ENCODE measurements around the gene ADAP1.

The ADAP1 gene

DNA sequence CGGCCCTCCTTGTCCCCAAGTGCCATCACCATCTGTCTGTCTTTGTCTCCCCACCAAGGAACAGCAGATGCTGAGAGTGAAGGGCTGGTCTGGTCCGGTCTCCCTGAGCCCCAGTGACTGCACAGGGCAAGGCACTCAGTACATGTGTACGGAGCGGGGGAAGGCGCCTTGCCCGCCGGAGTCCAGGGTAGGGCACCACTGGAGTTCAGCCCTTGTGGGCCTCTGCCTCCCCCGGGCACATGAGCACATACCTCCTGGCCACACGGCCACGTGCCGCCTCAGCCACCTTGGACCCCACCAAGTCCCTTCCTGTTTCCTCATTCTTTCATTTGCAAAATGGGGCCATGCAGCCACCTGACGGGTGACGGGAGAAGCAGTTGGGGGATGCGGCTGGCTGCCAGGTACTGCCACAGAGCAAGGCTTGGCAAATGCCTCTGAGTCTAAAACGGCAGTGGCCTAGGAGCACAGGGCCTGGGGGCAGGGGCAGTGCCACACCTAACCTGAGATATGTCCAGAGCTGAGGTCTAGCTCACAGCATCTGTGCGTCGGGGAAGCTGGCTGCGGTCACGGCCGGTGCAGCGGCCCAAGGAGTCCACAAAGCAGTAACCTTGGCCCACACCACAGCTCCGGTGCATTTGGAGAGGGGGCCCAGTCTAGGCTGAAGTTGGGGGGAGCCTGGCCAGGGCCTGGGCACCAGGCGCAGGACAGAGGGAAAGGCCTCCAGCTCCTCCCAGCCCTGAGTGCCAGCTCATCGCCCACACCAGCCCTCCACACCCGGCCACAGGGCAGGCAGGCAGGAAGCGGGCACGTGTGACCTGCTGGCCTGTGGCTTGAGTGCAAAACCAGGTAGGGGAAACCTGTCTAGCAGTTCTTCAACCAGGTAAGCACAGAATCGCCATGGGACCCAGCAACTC, 5.2 kb downstream of the ADAP1 start:
- H3K9ac ChIP-seq (ENCODE audit: low read depth, low read length, poor library complexity, severe bottlenecking): no peak overlapping the region

DNA sequence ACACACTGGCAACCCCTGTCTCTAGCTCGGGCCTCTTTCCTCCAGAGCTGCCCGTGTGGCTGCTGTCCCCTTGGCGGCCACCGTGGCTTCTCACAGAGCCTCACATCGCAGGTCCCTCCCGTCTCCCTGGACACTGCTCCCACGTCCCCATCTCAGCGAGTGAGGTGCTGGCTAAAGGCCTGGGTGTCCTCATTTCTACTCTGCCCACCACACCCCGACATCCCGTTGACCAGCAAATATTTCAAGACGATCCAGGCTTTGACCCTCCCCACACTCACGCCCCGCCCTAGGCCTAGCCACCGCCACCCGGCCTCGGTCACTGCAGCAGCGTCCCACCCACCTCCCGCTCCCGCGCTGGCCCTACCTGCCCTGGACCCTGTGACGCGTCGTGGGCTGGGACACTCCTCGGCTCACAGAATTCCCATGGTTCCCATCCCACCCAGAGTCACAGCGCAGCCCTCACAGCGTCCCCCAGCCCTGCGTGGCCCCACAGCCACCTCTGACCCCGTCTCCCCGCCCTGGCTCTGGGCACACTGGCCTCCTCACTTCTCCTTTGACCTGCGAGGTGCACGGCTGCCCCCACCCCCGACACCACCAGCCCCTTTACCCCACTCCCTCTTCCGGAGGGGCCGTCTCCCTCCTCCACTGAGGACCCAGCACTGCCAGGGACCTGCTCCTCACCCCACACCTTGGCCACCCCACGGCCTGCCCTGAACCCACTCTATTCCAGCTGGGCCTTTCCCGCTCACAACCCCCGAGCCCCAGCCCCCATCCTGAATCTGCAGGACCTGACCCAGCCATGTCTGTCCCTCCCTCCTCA, 6.9 kb downstream of the ADAP1 start:
- no peaks in the 10 kb centered on the region for H4K20me1 ChIP-seq (ENCODE audit: insufficient read depth, low read length, poor library complexity, severe bottlenecking)
- H3K27me3 ChIP-seq (ENCODE audit: insufficient read depth, low read length, poor library complexity, severe bottlenecking): no peaks in the 10 kb centered on the region
- H3K79me2 ChIP-seq (ENCODE audit: insufficient read depth, low read length): no peaks in the 10 kb centered on the region
- H3K9me3 ChIP-seq (ENCODE audit: insufficient read depth, low read depth, low read length): no peaks in the 10 kb centered on the region
- no peaks in the 10 kb centered on the region for H3F3A ChIP-seq (ENCODE audit: low read depth)
- no peak overlapping the region for H3K9ac ChIP-seq (ENCODE audit: low read depth, low read length, poor library complexity, severe bottlenecking)
- no peaks in the 10 kb centered on the region for H3K36me3 ChIP-seq (ENCODE audit: insufficient read depth, low read length)
- H3K9me2 ChIP-seq (replicated peaks; ENCODE audit: low read depth, low read length): no peaks in the 10 kb centered on the region
- TF ChIP-seq, protein P1, sequence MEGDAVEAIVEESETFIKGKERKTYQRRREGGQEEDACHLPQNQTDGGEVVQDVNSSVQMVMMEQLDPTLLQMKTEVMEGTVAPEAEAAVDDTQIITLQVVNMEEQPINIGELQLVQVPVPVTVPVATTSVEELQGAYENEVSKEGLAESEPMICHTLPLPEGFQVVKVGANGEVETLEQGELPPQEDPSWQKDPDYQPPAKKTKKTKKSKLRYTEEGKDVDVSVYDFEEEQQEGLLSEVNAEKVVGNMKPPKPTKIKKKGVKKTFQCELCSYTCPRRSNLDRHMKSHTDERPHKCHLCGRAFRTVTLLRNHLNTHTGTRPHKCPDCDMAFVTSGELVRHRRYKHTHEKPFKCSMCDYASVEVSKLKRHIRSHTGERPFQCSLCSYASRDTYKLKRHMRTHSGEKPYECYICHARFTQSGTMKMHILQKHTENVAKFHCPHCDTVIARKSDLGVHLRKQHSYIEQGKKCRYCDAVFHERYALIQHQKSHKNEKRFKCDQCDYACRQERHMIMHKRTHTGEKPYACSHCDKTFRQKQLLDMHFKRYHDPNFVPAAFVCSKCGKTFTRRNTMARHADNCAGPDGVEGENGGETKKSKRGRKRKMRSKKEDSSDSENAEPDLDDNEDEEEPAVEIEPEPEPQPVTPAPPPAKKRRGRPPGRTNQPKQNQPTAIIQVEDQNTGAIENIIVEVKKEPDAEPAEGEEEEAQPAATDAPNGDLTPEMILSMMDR (conservative IDR thresholded peaks at IDR 0.05; ENCODE audit: low read length): no peak
- no peak for TF ChIP-seq EZH2phosphoT487 (IDR thresholded peaks at IDR 0.05; ENCODE audit: borderline replicate concordance)
- no peak overlapping the region for H3K4me2 ChIP-seq (ENCODE audit: low read depth, low read length, poor library complexity, severe bottlenecking)
- no peak overlapping the region for H2AFZ ChIP-seq (ENCODE audit: low read length)
- H3K4me3 ChIP-seq (ENCODE audit: low read length, poor library complexity, severe bottlenecking): no peak overlapping the region
- H3K4me1 ChIP-seq (ENCODE audit: insufficient read depth, low read length, poor library complexity, severe bottlenecking): no peaks in the 10 kb centered on the region

More for the DNA sequence above, 5.2 kb downstream of the ADAP1 start:
- H3F3A ChIP-seq (ENCODE audit: low read depth): no peaks in the 10 kb centered on the region
- H3K36me3 ChIP-seq (ENCODE audit: insufficient read depth, low read length): no peaks in the 10 kb centered on the region
- H3K79me2 ChIP-seq (ENCODE audit: insufficient read depth, low read length): no peaks in the 10 kb centered on the region
- H3K4me1 ChIP-seq (ENCODE audit: insufficient read depth, low read length, poor library complexity, severe bottlenecking): no peaks in the 10 kb centered on the region
- H3K27me3 ChIP-seq (ENCODE audit: insufficient read depth, low read length, poor library complexity, severe bottlenecking): no peaks in the 10 kb centered on the region
- H3K9me3 ChIP-seq (ENCODE audit: insufficient read depth, low read depth, low read length): no peaks in the 10 kb centered on the region
- no peak for TF ChIP-seq EZH2phosphoT487 (IDR thresholded peaks at IDR 0.05; ENCODE audit: borderline replicate concordance)
- TF ChIP-seq, protein P1 (conservative IDR thresholded peaks at IDR 0.05; ENCODE audit: low read length): no peak
- H3K4me2 ChIP-seq (ENCODE audit: low read depth, low read length, poor library complexity, severe bottlenecking): no peak overlapping the region
- no peaks in the 10 kb centered on the region for H4K20me1 ChIP-seq (ENCODE audit: insufficient read depth, low read length, poor library complexity, severe bottlenecking)
- H3K4me3 ChIP-seq (ENCODE audit: low read length, poor library complexity, severe bottlenecking): no peak overlapping the region
- no peaks in the 10 kb centered on the region for H3K9me2 ChIP-seq (replicated peaks; ENCODE audit: low read depth, low read length)
- H2AFZ ChIP-seq (ENCODE audit: low read length): no peak overlapping the region

DNA sequence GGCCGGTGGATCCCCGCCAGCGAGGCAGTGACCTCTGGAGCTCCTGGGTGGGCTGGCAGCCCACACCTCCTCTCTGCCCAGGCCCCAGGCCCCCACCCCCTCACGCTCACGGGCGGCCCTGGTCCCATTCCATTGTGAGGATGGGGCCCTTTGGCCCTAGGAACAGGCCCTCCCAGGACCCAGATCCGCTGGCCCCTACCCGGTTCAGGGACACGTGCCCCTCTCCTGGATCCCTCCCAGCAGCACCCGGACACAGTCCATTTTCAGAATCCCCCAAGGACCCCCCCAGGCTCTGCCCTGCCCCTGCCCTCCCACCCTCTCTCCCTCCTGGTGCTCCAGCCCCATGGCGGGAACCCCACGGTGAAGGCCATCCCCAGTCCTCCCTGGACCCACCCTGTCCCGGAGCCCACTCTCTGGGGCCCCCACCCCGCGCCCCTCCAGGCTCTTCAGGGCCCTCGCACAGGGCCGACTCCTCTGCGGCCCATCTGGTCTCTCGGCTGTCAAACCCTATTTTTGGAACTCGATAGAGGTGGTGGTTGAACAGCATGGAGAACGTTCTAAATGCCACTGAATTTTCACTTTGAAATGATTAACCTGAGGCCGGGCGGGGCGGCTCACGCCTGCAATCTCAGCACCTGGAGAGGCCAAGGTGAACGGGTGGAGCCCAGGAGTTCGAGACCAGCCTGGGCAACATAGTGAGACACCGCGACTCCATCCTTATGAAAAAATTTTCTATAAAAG, 8.1 kb downstream of the ADAP1 start:
- H3K36me3 ChIP-seq (ENCODE audit: insufficient read depth, low read length): no peaks in the 10 kb centered on the region
- no peaks in the 10 kb centered on the region for H4K20me1 ChIP-seq (ENCODE audit: insufficient read depth, low read length, poor library complexity, severe bottlenecking)
- TF ChIP-seq EZH2phosphoT487 (IDR thresholded peaks at IDR 0.05; ENCODE audit: borderline replicate concordance): no peak
- TF ChIP-seq, protein P1 (conservative IDR thresholded peaks at IDR 0.05; ENCODE audit: low read length): no peak
- no peak overlapping the region for H3K4me3 ChIP-seq (ENCODE audit: low read length, poor library complexity, severe bottlenecking)
- H2AFZ ChIP-seq (ENCODE audit: low read length): no peak overlapping the region
- H3K27me3 ChIP-seq (ENCODE audit: insufficient read depth, low read length, poor library complexity, severe bottlenecking): no peaks in the 10 kb centered on the region
- no peak overlapping the region for H3K4me2 ChIP-seq (ENCODE audit: low read depth, low read length, poor library complexity, severe bottlenecking)
- H3K9me2 ChIP-seq (replicated peaks; ENCODE audit: low read depth, low read length): no peaks in the 10 kb centered on the region
- H3K9ac ChIP-seq (ENCODE audit: low read depth, low read length, poor library complexity, severe bottlenecking): no peak overlapping the region
- no peaks in the 10 kb centered on the region for H3K4me1 ChIP-seq (ENCODE audit: insufficient read depth, low read length, poor library complexity, severe bottlenecking)
- no peaks in the 10 kb centered on the region for H3K79me2 ChIP-seq (ENCODE audit: insufficient read depth, low read length)
- H3F3A ChIP-seq (ENCODE audit: low read depth): no peaks in the 10 kb centered on the region
- H3K9me3 ChIP-seq (ENCODE audit: insufficient read depth, low read depth, low read length): no peaks in the 10 kb centered on the region

Measured in Loucy (cell line).